Lower lobe of right lung (tissue), 2 donors: Measurements from ENCODE around the gene PPP2R3C. TPM values are rescaled to one million over a fixed set of nuclear protein-coding genes. Genes with fewer than 3 reads are reported as not detected.
"Not testable (repeated sequence)": the region's sequence is repeated elsewhere in the genome, so short reads cannot be mapped to it uniquely, and the experiment has no call there.

Source experiments
- ATAC-seq, 2 donors: fragments of 200-7000 bp; cut with Tn5 transposase; one replicate each; pipeline ENCODE4 v1.9.1; 2020 to 2022; ENCODE audit warnings: mild to moderate bottlenecking in 2 of 2, moderate library complexity in 2 of 2
- DNase-seq: peaks from one replicate; pipeline ENCODE4 v3.0.0-alpha.2; 2020
- H3K27ac ChIP-seq: fragments of 200-600 bp; one replicate; pipeline ENCODE4 v1.8.0; 2022
- H3K27me3 ChIP-seq: fragments of 200-600 bp; one replicate; pipeline ENCODE4 v1.8.0; 2022; ENCODE audit warnings: low read depth
- H3K36me3 ChIP-seq: fragments of 200-600 bp; one replicate; pipeline ENCODE4 v1.8.0; 2022; ENCODE audit warnings: mild to moderate bottlenecking
- H3K4me1 ChIP-seq: fragments of 200-600 bp; one replicate; pipeline ENCODE4 v1.8.0; 2022
- H3K4me3 ChIP-seq: fragments of 200-600 bp; one replicate; pipeline ENCODE4 v1.8.0; 2022; ENCODE audit warnings: mild to moderate bottlenecking
- H3K9me3 ChIP-seq: fragments of 200-600 bp; one replicate; pipeline ENCODE4 v1.8.0; 2022
- intact Hi-C: fragments of 100-400 bp; cut with DNase I; formaldehyde crosslinking; loops from one replicate; pipeline ENCODE4 v1.11.0; 2022
- total RNA-seq: library from RNA; stranded (reverse); fragmentation: NEBNext Ultra II Directional; extraction: Animal tissue kit (Norgen Biotek cat#: 25700); gene quantifications from one replicate; pipeline ENCODE4 v1.2.1, GENCODE V29; 2021
- TF ChIP-seq, protein P1 (sequence below): fragments of 200-600 bp; IDR thresholded peaks from one replicate; pipeline ENCODE4 v1.8.0; 2022; ENCODE audit warnings: antibody characterized with exemption, mild to moderate bottlenecking
- donor health status: DM: no; HTN: yes; CAD: no; lungs with severe emphysema.

The PPP2R3C gene
- total RNA-seq, 1 donor from 2014 or later, result 41.4 TPM

DNA sequence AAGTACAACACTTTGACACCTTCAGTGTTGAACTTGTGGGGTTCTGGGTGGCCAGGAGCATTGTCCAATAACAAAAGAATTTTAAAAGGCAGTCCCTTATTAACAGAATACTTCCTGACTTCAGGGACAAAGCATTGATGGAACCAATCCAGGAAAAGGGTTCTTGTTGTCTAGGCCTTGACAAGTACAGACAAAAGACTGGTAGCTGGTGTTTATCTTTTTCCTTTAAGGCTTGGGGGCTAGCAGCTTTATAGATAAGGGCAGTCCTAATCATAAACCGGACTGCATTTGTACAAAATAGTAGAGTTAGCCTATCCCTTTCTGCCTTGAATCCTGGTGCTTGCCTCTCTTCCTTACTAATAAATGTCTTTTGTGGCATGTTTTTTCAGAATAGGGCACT, 48.3 kb downstream of the PPP2R3C start:
- no peak overlapping the region for H3K4me3 ChIP-seq
- H3K27me3 ChIP-seq, result no peaks in the 10 kb centered on the region
- peaks cover 72% of the 10 kb centered on the region for H3K36me3 ChIP-seq
- no peak for DNase-seq
- no peak overlapping the region for H3K27ac ChIP-seq
- no peaks in the 10 kb centered on the region for H3K9me3 ChIP-seq
- intact Hi-C loops, result no loop called here
- ATAC-seq, result no peak
- H3K4me1 ChIP-seq, result no peaks in the 10 kb centered on the region
- TF ChIP-seq, protein P1, sequence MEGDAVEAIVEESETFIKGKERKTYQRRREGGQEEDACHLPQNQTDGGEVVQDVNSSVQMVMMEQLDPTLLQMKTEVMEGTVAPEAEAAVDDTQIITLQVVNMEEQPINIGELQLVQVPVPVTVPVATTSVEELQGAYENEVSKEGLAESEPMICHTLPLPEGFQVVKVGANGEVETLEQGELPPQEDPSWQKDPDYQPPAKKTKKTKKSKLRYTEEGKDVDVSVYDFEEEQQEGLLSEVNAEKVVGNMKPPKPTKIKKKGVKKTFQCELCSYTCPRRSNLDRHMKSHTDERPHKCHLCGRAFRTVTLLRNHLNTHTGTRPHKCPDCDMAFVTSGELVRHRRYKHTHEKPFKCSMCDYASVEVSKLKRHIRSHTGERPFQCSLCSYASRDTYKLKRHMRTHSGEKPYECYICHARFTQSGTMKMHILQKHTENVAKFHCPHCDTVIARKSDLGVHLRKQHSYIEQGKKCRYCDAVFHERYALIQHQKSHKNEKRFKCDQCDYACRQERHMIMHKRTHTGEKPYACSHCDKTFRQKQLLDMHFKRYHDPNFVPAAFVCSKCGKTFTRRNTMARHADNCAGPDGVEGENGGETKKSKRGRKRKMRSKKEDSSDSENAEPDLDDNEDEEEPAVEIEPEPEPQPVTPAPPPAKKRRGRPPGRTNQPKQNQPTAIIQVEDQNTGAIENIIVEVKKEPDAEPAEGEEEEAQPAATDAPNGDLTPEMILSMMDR, result no peak

DNA sequence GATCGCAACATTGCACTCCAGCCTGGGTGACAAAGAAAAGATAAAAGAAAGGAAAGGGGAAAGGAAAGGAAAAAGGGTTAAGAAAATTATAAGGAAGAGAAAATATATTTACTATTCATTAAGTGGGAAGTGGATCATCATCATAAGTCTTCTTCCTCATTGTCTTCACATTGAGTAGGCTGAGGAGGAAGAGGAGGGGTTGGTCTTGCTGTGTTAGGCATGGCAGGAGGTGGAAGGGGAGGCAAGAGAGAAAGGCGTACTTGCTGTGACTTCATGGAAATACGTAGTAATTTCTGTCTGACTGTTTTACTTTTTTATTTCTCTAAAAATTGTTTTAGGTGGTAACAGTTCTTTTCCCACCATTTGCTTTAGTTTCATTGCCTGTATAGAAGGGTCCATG, 49.6 kb downstream of the PPP2R3C start:
- no peak overlapping the region for H3K27ac ChIP-seq
- ATAC-seq (no peak), DNase-seq (no peak)
- intact Hi-C loops, result no loop called here
- H3K9me3 ChIP-seq, result no peaks in the 10 kb centered on the region
- H3K4me1 ChIP-seq, result no peaks in the 10 kb centered on the region
- TF ChIP-seq, protein P1, result no peak
- no peak overlapping the region for H3K4me3 ChIP-seq
- no peaks in the 10 kb centered on the region for H3K27me3 ChIP-seq
- H3K36me3 ChIP-seq, result peaks cover 73% of the 10 kb centered on the region

DNA sequence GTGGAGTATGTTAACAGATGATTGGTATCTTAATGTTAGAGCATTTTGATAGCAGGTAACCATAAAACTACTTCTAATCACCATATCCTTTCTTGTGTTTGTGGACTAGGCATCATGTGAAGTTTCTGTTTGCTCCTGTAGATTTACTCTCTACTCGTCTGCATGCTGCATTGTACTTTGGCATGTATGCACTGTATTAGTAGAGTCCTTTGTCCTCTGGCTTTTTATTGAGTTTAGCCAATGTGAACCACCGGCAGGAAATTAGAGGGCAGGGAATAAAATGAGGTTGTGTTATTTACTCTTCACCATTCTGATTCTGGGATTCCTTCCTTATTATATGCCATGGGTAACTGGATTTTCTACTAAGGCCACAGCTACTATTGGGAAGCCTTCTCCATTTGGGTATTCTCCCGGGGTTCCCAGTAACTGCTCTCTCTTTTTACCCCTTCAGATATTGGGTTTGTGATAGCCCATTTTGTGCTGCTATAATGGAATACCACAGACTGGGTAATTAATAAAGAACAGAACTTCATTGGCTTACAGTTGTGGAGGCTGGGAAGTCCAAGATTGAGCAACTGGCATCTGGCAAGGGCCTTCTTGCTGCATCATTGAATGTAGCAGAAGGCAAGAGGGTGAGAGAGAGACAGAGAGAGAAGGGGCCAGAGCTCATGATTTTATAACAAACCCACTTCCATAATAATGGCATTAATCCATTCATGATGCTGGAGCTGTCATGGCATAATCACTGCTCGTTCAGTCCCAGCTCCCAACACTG, 53.4 kb downstream of the PPP2R3C start:
- no peaks in the 10 kb centered on the region for H3K9me3 ChIP-seq
- no peak overlapping the region for H3K4me3 ChIP-seq
- no peaks in the 10 kb centered on the region for H3K27me3 ChIP-seq
- no peaks in the 10 kb centered on the region for H3K4me1 ChIP-seq
- ATAC-seq (no peak), DNase-seq (no peak)
- TF ChIP-seq, protein P1, result no peak
- intact Hi-C loops, result no loop called here
- peaks cover 65% of the 10 kb centered on the region for H3K36me3 ChIP-seq
- no peak overlapping the region for H3K27ac ChIP-seq

DNA sequence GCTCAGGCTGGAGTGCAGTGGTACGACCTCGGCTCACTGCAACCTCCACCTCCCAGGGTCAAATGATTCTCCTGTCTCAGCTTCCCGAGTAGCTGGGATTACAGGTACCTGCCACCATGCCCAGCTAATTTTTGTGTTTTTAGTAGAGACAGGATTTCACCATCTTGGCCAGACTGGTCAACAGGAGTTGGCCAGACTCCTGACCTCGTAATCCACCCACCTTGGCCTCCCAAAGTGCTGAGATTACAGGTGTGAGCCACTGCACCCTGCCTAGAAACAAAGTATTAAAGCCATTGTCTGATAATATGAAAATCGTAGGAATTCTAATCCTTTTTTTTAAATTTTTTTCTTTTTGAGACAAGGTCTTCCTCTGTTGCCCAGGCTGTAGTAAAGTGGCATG, 56.1 kb downstream of the PPP2R3C start:
- H3K27me3 ChIP-seq, ATAC-seq, H3K27ac ChIP-seq, H3K9me3 ChIP-seq, DNase-seq, intact Hi-C loops, H3K4me3 ChIP-seq: not testable (repeated sequence)
- Histone ChIP-seq H3K36me3 (peaks cover 56% of the 10 kb centered on the region), H3K4me1 (peaks cover 14% of the 10 kb centered on the region)

DNA sequence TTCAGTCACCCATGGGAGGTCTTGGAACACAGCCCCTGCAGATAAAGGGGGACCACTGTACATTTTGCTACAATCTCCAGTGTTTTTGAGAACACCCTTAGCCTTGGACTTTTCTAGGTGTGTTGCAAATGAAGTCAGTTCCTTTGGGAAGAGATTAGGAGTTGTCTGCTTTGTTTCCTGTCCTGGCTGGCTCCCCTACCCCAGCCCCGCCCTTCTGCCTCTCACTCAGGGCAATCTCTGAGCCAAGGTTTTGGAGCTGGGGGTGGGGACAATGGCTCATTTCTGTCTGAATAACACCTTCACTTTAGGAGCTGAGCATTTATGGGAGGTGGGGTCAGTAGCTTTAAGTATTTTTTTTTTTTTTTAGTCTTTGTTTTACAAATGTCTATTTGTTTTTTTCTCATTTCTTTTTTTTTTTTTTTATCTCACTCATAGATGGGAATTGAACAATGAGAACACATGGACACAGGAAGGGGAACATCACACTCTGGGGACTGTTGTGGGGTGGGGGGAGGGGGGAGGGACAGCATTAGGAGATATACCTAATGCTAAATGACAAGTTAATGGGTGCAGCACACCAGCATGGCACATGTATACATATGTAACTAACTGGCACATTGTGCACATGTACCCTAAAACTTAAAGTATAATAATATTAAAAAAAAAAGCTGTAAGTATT, 60.5 kb downstream of the PPP2R3C start:
- Histone ChIP-seq H3K36me3 (peaks cover 68% of the 10 kb centered on the region), H3K27ac (peak overlapping the region; percentile 32), H3K4me1 (peaks cover 19% of the 10 kb centered on the region)
- H3K9me3 ChIP-seq, DNase-seq, H3K4me3 ChIP-seq, H3K27me3 ChIP-seq, intact Hi-C loops: not testable (repeated sequence)
- peak; percentile 67 to 73 for ATAC-seq

DNA sequence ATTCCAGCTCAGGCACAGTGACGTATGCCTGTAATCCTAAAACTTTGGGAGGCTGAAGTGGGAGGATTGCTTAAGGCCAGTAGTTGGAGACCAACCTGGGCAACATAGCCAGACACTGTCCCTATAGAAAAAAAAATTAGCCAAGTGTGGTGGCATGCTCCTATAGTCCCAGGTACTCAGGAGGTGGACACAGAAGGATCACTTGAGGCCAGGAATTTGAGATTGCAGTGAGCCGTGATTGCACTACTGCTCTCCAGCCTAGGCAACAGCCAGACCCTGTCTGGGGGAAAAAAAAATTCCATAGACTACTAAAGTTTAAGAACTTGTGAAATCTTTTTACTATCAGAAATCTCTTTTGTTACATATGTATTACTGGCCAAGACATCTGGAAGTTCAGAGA, 69.2 kb downstream of the PPP2R3C start:
- no peaks in the 10 kb centered on the region for H3K27me3 ChIP-seq
- no peaks in the 10 kb centered on the region for H3K9me3 ChIP-seq
- H3K4me1 ChIP-seq, result peaks cover 32% of the 10 kb centered on the region
- intact Hi-C loops, result no loop called here
- H3K4me3 ChIP-seq, result no peak overlapping the region
- H3K27ac ChIP-seq, result peak overlapping the region; percentile 58
- peaks cover 81% of the 10 kb centered on the region for H3K36me3 ChIP-seq
- no peak for DNase-seq
- peak; percentile 35 to 67 for ATAC-seq
- TF ChIP-seq, protein P1, result no peak
